NCI-H2107 treated with DMSO at 0.1 percent for 48 hours (cell line): ENCODE measurements around the gene TCAP.
"Not testable (repeated sequence)": the region's sequence is repeated elsewhere in the genome, so short reads cannot be mapped to it uniquely, and the experiment has no call there.

Experiments used
- DNase-seq: peaks from one replicate; lab custom pipeline; 2025; ENCODE audit not compliant: unreplicated experiment; lab: John Stamatoyannopoulos, UW

The TCAP gene

GRCh38 chr17:39678340-39679116, 13.4 kb downstream of the TCAP start:
- DNase-seq = no peak

GRCh38 chr17:39679521-39680192, 14.5 kb downstream of the TCAP start:
- no peak for DNase-seq

- no peak for DNase-seq
Observed at GRCh38 chr17:39683295-39683939, 18.3 kb downstream of the TCAP start.

GRCh38 chr17:39684369-39685192, 19.4 kb downstream of the TCAP start:
- DNase-seq = no peak

- no peak for DNase-seq
Observed at GRCh38 chr17:39687101-39687545, 22.0 kb downstream of the TCAP start.

DNA sequence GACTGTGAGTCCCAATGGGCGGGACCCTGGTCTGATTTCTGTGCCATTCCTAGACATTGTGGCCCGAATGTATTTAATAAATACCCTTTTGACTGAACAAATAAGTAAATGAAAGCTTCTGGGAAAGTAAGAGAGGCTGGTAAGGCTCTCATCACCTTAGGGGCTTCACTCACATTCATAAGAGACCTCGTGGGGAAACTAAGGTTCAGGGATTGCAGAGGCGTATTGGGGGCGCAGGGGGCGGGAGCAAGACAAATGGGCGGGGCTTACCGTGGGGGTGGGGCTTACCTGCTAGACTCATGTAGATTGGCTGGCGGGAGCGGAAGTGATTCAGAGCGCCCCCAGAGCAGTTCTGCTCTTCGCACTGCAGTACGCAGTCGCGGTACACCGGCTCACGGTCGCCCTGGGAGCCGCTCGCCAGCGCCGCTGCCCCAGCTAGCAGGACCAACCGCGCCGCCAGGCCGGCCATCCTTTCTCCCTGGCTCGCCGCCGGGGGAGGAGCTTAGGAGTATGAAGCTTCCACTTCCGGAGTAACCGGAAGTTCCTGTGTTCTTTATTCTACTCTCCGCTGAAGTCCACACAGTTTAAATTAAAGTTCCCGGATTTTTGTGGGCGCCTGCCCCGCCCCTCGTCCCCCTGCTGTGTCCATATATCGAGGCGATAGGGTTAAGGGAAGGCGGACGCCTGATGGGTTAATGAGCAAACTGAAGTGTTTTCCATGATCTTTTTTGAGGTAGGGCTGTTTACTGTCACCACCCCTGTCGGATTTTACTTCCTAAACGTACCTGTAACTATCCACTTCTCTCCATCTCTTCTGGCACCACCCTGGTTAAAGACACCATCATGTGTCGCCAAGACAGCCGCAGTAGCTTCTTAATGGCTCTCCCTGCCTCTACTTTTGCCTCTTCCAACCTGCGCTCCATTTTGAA, 22.7 kb downstream of the TCAP start, which contains the start of gene PGAP3:
Gene PGAP3 (minus strand): TSS at position 512 of the 929 bp plus-strand sequence. CDS start 43 bp downstream, at position 469.
- DNase-seq = peak; percentile 92

DNA sequence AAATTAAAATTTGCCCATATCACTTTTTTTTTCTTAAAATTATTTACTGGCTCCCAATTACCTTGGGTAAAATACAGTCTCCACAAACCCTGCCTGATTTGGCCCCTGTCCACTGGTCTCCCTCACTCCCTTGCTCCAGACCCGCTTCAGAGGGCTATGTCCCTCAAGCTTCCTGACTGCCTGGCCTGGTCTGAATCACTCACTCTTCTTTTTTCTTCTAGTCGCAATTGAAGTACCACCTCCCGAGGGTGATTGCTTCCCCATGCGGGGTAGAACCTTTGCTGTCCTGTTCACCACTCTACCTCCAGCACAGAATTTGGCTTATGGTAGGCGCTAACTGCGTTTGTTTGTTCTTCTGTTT, 23.3 kb downstream of the TCAP start:
- DNase-seq = no peak

DNA sequence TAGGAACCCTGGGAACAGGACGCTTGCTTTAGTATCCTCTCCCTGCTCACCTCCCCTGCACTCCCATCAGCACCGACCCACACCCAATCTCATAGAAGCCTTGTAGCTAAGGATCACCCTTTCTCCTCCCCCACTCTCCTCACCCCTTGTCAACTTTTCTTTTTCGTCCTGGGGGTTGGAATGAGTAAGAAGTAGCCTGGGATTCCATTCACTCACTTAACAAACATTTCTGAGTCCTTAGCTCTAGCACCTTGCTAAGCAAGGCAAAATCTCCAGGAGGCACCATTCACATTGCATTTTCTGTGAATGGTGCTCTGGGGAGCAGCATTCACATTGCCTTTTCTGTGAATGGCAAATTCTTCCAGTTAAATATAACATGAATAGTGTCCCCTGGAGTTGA, 23.8 kb downstream of the TCAP start:
- DNase-seq = no peak

GRCh38 chr17:39694593-39694992, 29.4 kb downstream of the TCAP start:
- DNase-seq = no peak

DNA sequence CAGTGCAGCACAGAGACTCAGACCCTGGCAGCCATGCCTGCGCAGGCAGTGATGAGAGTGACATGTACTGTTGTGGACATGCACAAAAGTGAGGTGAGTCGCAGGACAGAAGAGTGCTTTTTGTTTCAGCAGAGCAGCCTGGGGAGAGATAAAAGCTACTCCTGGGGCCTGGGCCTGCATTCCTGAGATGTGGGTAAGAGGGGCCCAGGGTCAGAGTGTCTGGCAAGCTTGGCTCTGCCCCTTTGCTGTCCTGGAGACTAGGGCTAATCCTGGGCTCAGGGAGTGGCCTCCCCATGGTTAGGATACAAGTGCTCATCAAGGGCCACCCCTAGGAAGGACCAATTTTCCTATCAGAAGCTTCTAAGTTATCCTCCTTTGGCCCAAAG, 29.9 kb downstream of the TCAP start:
- DNase-seq = no peak

DNA sequence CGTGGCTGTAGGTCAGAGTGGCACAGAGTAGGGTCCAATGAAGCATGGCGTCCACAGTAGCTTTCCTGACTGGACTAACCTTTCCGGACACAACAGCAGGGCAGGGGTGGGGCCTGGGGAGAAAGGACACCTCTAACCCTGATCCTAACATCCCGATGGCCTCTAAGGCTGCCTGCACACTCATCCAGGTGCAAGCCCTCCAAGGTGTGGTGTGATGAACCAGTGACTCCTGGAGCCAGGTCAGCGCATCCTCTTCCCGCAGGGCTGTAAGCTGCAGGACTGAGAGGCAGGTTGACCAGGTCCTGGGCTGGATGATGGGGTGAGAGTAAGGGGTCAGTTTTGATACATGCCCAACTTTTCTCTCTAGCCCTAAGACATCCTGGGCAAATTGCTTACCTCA, 31.6 kb downstream of the TCAP start:
- DNase-seq = no peak

- no peak for DNase-seq
Observed at GRCh38 chr17:39697961-39698360, 32.8 kb downstream of the TCAP start.

GRCh38 chr17:39699157-39699817, 34.1 kb downstream of the TCAP start:
- DNase-seq = not testable (repeated sequence)

DNA sequence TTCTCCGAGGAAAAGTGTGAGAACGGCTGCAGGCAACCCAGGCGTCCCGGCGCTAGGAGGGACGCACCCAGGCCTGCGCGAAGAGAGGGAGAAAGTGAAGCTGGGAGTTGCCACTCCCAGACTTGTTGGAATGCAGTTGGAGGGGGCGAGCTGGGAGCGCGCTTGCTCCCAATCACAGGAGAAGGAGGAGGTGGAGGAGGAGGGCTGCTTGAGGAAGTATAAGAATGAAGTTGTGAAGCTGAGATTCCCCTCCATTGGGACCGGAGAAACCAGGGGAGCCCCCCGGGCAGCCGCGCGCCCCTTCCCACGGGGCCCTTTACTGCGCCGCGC, 34.6 kb downstream of the TCAP start, which contains the start of gene ERBB2:
Gene ERBB2 (plus strand): TSS at position 247 of the 330 bp plus-strand sequence. CDS start 175 bp downstream, outside the sequence.
- no peak for DNase-seq

DNA sequence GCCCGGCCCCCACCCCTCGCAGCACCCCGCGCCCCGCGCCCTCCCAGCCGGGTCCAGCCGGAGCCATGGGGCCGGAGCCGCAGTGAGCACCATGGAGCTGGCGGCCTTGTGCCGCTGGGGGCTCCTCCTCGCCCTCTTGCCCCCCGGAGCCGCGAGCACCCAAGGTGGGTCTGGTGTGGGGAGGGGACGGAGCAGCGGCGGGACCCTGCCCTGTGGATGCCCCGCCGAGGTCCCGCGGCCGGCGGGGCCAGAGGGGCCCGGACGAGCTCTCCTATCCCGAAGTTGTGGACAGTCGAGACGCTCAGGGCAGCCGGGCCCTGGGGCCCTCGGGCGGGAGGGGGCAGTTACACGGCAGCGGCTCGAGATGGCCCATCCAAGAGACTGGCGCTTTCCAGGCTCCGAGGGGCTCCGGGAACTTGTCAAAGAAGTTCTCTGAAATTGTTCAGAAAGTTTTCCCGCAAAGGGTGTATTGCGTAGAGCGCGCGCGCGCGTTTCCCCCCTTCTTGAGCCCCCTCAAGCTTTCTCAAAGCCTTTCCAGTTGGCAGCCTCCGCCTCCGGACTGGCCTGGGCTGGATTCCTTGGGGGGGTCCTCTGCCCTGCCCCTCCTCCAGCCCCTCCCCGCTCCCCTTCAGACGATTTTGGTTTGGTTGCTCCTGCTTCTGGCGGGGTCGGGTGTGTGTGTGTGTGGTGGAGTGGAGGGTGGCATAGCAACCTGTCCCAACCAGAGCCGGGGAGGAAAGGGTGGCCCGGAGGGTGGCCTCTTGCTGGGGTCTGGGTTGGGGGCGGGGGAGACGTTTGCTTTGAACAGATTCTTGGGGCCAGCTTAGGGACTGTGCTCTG, 35.2 kb downstream of the TCAP start:
- DNase-seq = no peak

GRCh38 chr17:39701012-39701783, 36.0 kb downstream of the TCAP start:
- no peak for DNase-seq

DNA sequence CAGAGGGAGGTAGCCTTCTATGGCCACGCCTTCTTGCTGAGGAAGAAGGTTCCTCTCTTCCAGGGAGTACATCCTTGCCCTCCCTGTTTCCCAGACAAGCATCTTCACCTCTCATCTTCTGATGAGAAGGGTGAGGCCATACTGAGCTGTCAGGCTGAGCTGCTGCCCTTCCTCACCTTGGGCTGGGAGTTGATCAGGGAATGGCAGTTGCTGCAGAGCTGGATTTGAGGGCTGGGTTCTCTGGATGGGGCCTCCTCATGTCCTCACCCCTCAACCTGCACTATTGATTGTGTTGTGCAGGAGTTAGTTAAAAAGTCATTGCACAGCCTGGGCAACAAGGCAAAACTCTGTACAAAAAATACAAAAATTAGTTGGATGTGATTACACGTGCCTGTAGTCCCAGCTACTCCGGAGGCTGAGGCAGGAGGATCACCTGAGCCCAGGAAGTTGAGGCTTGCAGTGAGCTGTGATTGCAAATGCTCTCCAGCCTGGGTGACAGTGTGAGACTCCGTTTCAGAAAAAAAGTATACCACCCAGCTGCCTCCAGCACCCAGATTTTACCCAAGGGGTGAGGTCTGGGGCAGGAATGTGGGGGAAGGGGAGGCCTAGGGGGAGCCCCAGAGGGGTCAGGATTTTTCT, 36.8 kb downstream of the TCAP start:
- no peak for DNase-seq
